ENCODE measurements around the gene CAPN5. TPM values are rescaled to one million over a fixed set of nuclear protein-coding genes. Genes with fewer than 3 reads are reported as not detected.

Gene CAPN5
- total and polyA plus RNA-seq, 2 donors (not counting 1 experiment from before 2014, with no cell fraction given), result 17.5 to 20.4 TPM

- Histone ChIP-seq H2AFZ (ENCODE audit: low read length) (no peak overlapping the region), H3K4me1 (ENCODE audit: control insufficient read depth, extremely low read depth, insufficient read depth, low read length) (no peaks in the 10 kb centered on the region), H3K27ac (ENCODE audit: insufficient read depth, low read length) (no peak overlapping the region), H3K4me3 (replicated peaks in 1 of 4; ENCODE audit: control extremely low read depth in 1 of 4, insufficient read depth in 1 of 4, low read depth in 3 of 4, low read length in 4 of 4) (no peak overlapping the region), H3K36me3 (ENCODE audit: control insufficient read depth, insufficient read depth, low read length) (no peaks in the 10 kb centered on the region), H3K9ac (ENCODE audit: insufficient read depth, low read length) (no peak overlapping the region), H4K20me1 (ENCODE audit: control insufficient read depth, extremely low read depth, insufficient read depth, low read length) (no peaks in the 10 kb centered on the region), H3K27me3 (ENCODE audit: control insufficient read depth, insufficient read depth, low read length) (peaks cover 3% of the 10 kb centered on the region), H3K4me2 (ENCODE audit: extremely low read depth, insufficient read depth, low read length) (no peak overlapping the region), H3K9me3 (ENCODE audit: control insufficient read depth, insufficient read depth, low read depth, low read length) (no peaks in the 10 kb centered on the region), H3K79me2 (ENCODE audit: control insufficient read depth, insufficient read depth, low read length) (no peaks in the 10 kb centered on the region)
- TF ChIP-seq EZH2 (IDR thresholded peaks at IDR 0.05; ENCODE audit: low read length, missing control alignments), result no peak
- TF ChIP-seq, protein P1, sequence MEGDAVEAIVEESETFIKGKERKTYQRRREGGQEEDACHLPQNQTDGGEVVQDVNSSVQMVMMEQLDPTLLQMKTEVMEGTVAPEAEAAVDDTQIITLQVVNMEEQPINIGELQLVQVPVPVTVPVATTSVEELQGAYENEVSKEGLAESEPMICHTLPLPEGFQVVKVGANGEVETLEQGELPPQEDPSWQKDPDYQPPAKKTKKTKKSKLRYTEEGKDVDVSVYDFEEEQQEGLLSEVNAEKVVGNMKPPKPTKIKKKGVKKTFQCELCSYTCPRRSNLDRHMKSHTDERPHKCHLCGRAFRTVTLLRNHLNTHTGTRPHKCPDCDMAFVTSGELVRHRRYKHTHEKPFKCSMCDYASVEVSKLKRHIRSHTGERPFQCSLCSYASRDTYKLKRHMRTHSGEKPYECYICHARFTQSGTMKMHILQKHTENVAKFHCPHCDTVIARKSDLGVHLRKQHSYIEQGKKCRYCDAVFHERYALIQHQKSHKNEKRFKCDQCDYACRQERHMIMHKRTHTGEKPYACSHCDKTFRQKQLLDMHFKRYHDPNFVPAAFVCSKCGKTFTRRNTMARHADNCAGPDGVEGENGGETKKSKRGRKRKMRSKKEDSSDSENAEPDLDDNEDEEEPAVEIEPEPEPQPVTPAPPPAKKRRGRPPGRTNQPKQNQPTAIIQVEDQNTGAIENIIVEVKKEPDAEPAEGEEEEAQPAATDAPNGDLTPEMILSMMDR (conservative IDR thresholded peaks at IDR 0.05 in 1 of 2, IDR thresholded peaks at IDR 0.05 in 1 of 2; ENCODE audit: low read depth in 1 of 2, low read length in 2 of 2), result no peak
- no peak for DNase-seq (ENCODE audit: low read depth in 2 of 2)
Measured at GRCh38 chr11:77171885-77172665, 105.3 kb downstream of the CAPN5 start.

DNA sequence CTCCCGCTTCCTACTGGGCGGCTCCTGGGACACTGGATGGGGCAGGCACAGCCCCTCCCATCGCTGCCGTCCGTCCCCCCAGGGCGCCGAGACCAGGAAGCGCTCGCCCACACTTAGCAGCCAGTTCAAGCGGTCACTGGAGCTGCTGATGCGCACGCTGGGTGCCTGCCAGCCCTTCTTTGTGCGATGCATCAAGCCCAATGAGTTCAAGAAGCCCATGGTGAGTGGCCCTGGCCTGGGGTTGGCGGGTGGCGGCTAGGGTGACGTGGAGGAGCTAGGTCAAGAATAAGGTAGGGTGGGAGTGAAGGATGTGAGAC lies 105.9 kb downstream of the CAPN5 start:
- Histone ChIP-seq H3K27ac (ENCODE audit: insufficient read depth, low read length) (no peak overlapping the region), H3K4me2 (ENCODE audit: extremely low read depth, insufficient read depth, low read length) (no peak overlapping the region), H3K27me3 (ENCODE audit: control insufficient read depth, insufficient read depth, low read length) (no peaks in the 10 kb centered on the region), H3K9ac (ENCODE audit: insufficient read depth, low read length) (no peak overlapping the region), H3K79me2 (ENCODE audit: control insufficient read depth, insufficient read depth, low read length) (no peaks in the 10 kb centered on the region), H3K4me3 (replicated peaks in 1 of 4; ENCODE audit: control extremely low read depth in 1 of 4, insufficient read depth in 1 of 4, low read depth in 3 of 4, low read length in 4 of 4) (no peak overlapping the region), H3K4me1 (ENCODE audit: control insufficient read depth, extremely low read depth, insufficient read depth, low read length) (no peaks in the 10 kb centered on the region), H3K36me3 (ENCODE audit: control insufficient read depth, insufficient read depth, low read length) (no peaks in the 10 kb centered on the region), H4K20me1 (ENCODE audit: control insufficient read depth, extremely low read depth, insufficient read depth, low read length) (no peaks in the 10 kb centered on the region), H3K9me3 (ENCODE audit: control insufficient read depth, insufficient read depth, low read depth, low read length) (no peaks in the 10 kb centered on the region), H2AFZ (ENCODE audit: low read length) (no peak overlapping the region)
- DNase-seq (ENCODE audit: low read depth in 2 of 2), result peak in 1 of 2 donors; percentile 21
- TF ChIP-seq, protein P1 (conservative IDR thresholded peaks at IDR 0.05 in 1 of 2, IDR thresholded peaks at IDR 0.05 in 1 of 2; ENCODE audit: low read depth in 1 of 2, low read length in 2 of 2), result no peak
- no peak for TF ChIP-seq EZH2 (IDR thresholded peaks at IDR 0.05; ENCODE audit: low read length, missing control alignments)

- H3K4me3 ChIP-seq (replicated peaks in 1 of 4; ENCODE audit: control extremely low read depth in 1 of 4, insufficient read depth in 1 of 4, low read depth in 3 of 4, low read length in 4 of 4), result no peak overlapping the region
- TF ChIP-seq, protein P1 (conservative IDR thresholded peaks at IDR 0.05 in 1 of 2, IDR thresholded peaks at IDR 0.05 in 1 of 2; ENCODE audit: low read depth in 1 of 2, low read length in 2 of 2), result no peak
- TF ChIP-seq EZH2 (IDR thresholded peaks at IDR 0.05; ENCODE audit: low read length, missing control alignments), result no peak
- no peak for DNase-seq (ENCODE audit: low read depth in 2 of 2)
- no peaks in the 10 kb centered on the region for H3K79me2 ChIP-seq (ENCODE audit: control insufficient read depth, insufficient read depth, low read length)
- no peaks in the 10 kb centered on the region for H3K9me3 ChIP-seq (ENCODE audit: control insufficient read depth, insufficient read depth, low read depth, low read length)
- H3K27me3 ChIP-seq (ENCODE audit: control insufficient read depth, insufficient read depth, low read length), result no peaks in the 10 kb centered on the region
- no peak overlapping the region for H3K4me2 ChIP-seq (ENCODE audit: extremely low read depth, insufficient read depth, low read length)
- no peak overlapping the region for H3K27ac ChIP-seq (ENCODE audit: insufficient read depth, low read length)
- no peaks in the 10 kb centered on the region for H3K4me1 ChIP-seq (ENCODE audit: control insufficient read depth, extremely low read depth, insufficient read depth, low read length)
- H3K36me3 ChIP-seq (ENCODE audit: control insufficient read depth, insufficient read depth, low read length), result no peaks in the 10 kb centered on the region
- H4K20me1 ChIP-seq (ENCODE audit: control insufficient read depth, extremely low read depth, insufficient read depth, low read length), result no peaks in the 10 kb centered on the region
- H2AFZ ChIP-seq (ENCODE audit: low read length), result no peak overlapping the region
- no peak overlapping the region for H3K9ac ChIP-seq (ENCODE audit: insufficient read depth, low read length)
Measured at GRCh38 chr11:77173494-77173893, 106.7 kb downstream of the CAPN5 start.

All from fibroblast of lung (primary cell).